GM19025 (cell line): ENCODE data around the gene APC2.

ENCODE experiments used
- ATAC-seq: cut with Tn5 transposase; IDR thresholded peaks from one replicate; pipeline ENCODE4 v1.9.1; 2021; ENCODE audit warnings: mild to moderate bottlenecking, low read depth, moderate library complexity; ENCODE audit not compliant: unreplicated experiment

The APC2 gene

GRCh38 chr19:1449467-1450442 lies at the start of gene APC2:
Gene APC2, plus strand, starts transcription at chr19:1450121. Its CDS starts 2,881 bp downstream, at chr19:1453002.
- ATAC-seq = no peak

- ATAC-seq = no peak
Observed at GRCh38 chr19:1400281-1401137, 49.4 kb upstream of the APC2 start.

DNA sequence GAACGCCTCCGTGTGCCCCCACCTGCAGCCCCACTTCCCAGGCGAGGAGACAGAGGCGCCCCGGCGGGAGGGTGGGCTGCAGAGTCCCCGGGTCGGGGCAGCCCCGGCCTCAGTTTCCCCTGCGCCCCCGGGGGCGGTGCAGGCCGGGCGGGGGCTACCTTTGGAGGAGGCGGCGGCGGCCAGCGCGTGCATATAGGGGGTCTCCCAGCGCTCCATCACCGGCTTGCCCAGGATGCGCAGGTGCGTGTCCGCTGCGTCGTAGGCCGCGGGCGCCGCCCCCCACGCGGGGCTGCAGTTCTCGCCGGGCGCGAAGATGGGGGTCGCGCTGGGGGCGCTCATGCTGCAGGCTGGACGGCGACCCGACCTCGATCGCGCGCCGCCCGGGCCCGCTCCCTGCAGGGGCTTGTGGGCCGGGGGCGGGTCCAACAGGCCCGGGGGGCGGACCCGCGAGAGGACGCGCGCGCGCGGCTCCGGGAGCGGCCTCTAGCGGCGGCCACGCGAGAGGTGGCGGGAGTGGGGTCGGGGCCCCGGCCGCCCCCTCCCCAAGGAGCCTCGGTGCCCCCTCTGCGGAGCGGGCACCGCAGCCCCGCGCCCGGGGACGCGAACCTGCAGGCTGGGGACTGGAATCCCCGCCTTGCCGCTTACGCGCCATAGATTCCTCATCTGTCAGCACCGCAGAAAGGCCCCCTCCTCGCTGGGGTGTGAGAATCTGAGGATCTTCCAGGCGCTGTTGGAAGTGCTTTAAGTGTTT lies 48.6 kb upstream of the APC2 start, which contains the start of gene GAMT:
Gene GAMT, minus strand, starts transcription at position 405 of the 751 bp plus-strand sequence. Its CDS starts 66 bp downstream, at position 339.
- no peak for ATAC-seq

DNA sequence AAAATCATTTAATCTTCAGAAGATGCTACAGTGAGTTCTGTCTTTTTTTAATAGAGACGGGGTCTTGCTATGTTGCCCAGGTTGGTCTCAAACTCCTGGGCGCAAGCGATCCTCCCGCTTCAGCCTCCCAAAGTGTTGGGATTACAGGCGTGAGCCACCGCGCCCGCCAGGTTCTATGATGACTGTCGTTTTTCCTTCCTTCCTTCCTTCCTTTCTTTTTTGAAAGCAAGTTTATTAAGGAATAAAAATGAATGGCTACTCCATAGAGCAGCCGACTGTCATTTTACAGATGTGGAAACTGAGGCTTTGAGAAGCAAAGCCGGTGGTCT lies 48.1 kb upstream of the APC2 start:
- ATAC-seq = no peak

GRCh38 chr19:1402411-1403070 lies 47.4 kb upstream of the APC2 start:
- no peak for ATAC-seq

- peak; percentile 65 for ATAC-seq
Observed at GRCh38 chr19:1406774-1407527, 43.0 kb upstream of the APC2 start.

GRCh38 chr19:1407528-1408299 lies 42.2 kb upstream of the APC2 start, which contains the start of gene DAZAP1:
Gene DAZAP1, plus strand, starts transcription at chr19:1407586. Its CDS starts 188 bp downstream, at chr19:1407774.
- ATAC-seq = peak; percentile 18

- ATAC-seq = no peak
Observed at GRCh38 chr19:1408300-1409203, 41.4 kb upstream of the APC2 start.

DNA sequence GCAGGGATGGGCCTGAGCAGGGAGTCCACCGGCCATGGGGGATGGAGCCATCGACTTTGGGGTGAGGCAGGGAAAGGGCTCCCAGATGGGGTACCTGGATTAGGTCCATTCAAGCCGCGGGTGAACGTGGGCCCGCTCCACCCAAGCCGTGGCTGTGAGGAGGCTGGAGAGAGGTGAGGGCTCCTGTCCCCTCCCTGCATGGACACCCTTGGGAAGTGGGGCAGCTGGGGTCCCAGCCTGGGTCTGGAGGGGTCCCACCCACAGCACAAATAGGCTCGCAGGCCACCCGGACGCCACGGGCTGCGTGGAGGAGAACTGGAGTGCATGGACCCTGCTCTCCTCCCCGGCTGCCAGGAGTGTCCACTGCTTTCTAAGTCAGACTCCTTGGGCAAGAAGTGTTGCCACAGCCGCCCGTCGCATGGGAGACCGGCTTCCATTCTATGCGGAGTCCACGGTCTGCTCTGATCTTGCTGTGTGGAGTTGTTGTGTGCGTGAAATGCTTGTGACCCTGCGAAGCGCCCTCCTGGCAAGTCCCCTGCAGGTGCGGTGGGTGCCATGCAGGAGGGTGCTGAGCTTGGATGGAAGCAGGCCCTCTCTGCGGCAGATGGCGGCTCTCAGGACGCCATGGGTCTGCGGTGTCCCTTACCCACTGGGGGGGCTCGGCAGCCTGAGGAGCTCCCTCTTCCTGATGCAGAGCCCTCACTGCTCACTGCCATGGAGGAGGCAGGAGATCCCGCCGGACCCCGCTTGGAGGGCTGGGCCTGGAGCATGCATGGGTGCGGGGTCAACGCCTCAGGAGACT lies 40.5 kb upstream of the APC2 start:
- ATAC-seq = no peak

DNA sequence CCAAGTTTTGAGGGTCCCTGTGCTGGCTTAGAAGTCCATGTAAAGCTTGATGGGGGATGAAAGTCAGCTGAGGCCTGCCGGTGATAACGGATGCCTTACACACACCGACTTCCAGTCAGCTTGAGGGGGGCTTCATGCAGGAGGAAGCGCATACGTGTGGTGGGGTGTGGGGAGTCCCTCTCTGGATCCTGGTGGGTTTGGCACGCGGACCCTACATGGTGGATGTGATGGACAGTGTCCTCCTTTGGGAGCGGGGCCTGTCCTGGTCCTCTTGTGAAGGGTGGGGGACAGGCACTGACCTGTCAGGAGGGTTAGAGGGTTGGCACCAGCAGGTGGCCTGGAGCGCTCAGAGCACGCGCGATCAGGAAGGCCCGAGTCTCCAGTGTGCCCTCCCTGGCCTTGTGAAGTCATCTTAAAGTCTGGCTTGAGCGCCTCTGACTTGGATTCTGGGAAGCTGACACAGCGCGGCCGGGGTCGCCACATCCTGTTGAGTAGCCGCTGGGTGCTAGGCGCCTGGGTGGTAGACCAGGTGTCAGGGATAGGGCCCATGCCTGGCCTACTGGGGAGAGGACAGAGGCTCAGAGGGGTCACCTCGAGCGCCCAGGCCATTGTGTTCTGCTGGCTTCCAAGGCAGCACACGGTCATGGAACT lies 39.7 kb upstream of the APC2 start:
- no peak for ATAC-seq

DNA sequence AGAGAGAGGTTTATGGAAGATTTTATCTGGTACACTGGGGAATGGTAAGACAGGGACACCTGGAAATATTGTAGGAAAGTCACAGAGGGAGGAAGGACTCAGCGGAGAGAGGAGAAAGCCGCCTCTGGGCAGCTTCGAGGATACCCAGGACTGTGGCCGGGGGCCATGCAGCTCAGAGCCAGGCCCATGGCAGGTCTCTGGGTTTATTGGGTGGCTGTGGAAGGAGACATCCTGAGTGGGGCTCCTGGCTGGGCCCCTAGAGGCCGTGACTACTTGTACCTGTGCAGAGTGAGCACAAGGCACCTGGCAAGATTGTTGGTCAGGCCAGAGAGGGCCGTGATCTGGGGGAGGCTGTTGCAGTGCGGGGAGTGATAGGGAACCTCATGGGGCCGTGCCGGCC lies 39.1 kb upstream of the APC2 start:
- no peak for ATAC-seq

DNA sequence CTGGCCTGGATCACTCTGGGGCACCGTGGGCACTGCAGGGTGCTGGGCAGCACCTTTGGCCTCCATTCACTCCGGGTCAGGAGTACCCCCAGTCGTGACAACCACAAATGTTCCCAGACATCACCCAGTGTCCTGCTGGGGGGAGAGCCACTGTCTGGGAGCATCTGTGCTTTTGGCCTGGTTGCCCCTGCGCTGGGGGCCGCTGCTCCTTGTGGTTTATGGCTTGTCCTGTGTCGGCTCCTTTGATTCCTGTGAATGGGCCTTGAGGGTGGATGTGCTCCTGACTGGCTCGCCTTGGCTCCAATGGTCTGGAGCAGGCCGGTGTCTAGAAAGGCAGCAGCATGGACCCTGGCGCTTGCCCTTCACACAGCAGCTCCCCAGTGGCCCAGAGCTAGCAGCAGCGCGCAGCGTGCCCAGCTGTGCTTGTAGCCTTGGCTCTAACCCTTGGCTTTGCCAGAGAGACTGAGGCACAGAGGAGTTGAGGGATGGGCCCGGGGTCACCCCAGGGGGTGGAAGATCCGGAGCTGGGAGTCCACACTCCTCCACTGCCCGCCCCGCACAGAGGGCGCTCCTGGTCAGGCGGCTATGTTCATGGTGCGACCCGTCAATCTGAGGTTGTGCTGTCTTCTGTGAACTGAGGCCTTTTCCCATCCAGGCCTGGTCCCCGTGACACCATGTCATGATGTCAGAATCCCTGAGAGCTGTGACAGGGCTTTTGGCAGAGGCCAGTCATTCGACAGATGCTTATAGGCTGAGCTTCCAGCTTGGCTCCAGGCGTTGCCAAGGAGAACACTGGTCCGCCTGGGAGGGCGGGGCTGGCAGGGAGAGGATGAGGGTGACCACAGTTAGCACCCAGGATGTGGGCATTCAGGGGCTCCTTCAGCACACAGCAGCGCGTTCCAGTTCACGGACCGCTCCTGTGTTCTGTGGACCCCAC lies 38.4 kb upstream of the APC2 start:
- no peak for ATAC-seq

- no peak for ATAC-seq
Observed at GRCh38 chr19:1412323-1412923, 37.5 kb upstream of the APC2 start.

DNA sequence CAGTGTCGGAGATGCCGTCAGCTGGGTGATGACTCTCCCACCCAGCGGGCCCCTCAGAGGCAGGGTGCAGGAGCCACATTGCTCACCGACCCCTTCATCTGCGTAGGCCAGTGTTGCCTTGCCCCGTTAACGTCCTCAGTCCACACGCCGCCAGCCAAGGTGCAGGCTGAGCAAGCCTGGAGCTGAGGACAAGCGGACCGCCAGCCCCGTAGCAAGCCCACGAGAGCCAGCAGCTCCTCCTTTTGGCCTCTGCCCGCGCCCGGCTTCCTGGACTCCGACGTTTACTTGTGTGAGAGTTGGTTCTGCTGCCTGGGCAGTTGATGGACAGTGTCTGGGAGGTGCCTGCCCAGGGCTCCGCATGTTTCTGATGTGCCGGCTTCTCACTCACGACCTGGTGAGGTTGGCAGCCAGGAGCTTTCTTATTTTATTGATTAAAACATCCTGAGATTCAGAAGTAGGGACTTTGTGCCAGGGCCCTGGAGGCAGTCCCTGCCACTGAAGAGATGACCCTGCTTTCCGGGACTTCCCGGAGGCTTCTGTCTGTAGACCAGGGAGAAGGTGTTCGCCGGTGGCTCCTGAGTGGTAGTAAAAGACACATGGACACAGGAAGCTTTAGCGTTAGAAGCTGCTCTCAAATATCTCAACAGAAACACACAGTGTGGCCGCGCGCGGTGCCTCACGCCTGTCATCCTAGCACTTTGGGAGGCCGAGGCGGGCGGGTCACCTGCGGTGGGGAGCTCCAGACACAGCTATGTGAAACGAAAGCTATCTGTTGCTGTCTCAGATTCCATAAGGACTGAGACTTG lies 36.7 kb upstream of the APC2 start:
- ATAC-seq = no peak
